DND-41 (cell line): ENCODE measurements around the gene SLC43A3.

Experiments
- ATAC-seq: fragments of 200-7000 bp; cut with Tn5 transposase; 3 replicates; pipeline ENCODE4 v1.9.1; 2021; ENCODE audit warnings: low read depth; ENCODE audit not compliant: insufficient read depth
- DNase-seq: peaks from one replicate; pipeline ENCODE4 v3.0.0-alpha.2; 2020
- H2AFZ ChIP-seq: 2 replicates; pipeline ENCODE4 v1.6.0; 2012; ENCODE audit warnings: low read depth, low read length
- H3K27ac ChIP-seq: 2 replicates; pipeline ENCODE4 v1.5.1; 2012; ENCODE audit warnings: low read length, inconsistent platforms
- H3K27me3 ChIP-seq: fragments of 200-600 bp; sonication (generic); 2 replicates; pipeline ENCODE4 v1.6.0; 2012; ENCODE audit warnings: low read length, mild to moderate bottlenecking, inconsistent platforms; ENCODE audit not compliant: insufficient read depth, poor library complexity
- H3K36me3 ChIP-seq: 2 replicates; pipeline ENCODE4 v1.5.1; 2012; ENCODE audit warnings: low read length, inconsistent platforms; ENCODE audit not compliant: insufficient read depth
- H3K4me1 ChIP-seq: 2 replicates; pipeline ENCODE4 v1.5.1; 2012; ENCODE audit warnings: mild to moderate bottlenecking, low read length; ENCODE audit not compliant: insufficient read depth
- H3K4me2 ChIP-seq: 2 replicates; pipeline ENCODE4 v1.6.0; 2012; ENCODE audit warnings: mild to moderate bottlenecking, moderate library complexity, low read length, inconsistent platforms; ENCODE audit not compliant: insufficient read depth
- H3K4me3 ChIP-seq, 2 experiments: fragments of 200-600 bp in 1 of 2; shearing (Covaris generic) in 1 of 2; 2 replicates each; pipeline ENCODE4 v1.5.1; 2012 to 2016; ENCODE audit warnings: inconsistent platforms in 2 of 2, low read length in 2 of 2, mild to moderate bottlenecking in 2 of 2, low read depth in 1 of 2, moderate library complexity in 1 of 2
- H3K79me2 ChIP-seq: 2 replicates; pipeline ENCODE4 v1.6.0; 2012; ENCODE audit warnings: low read length, inconsistent platforms; ENCODE audit not compliant: insufficient read depth
- H3K9ac ChIP-seq: 2 replicates; pipeline ENCODE4 v1.6.0; 2012; ENCODE audit warnings: low read depth, mild to moderate bottlenecking, inconsistent platforms, low read length, moderate library complexity
- H3K9me3 ChIP-seq: 2 replicates; pipeline ENCODE4 v1.5.1; 2012; ENCODE audit warnings: low read length, moderate library complexity, mild to moderate bottlenecking, inconsistent platforms; ENCODE audit not compliant: insufficient read depth, severe bottlenecking
- H4K20me1 ChIP-seq: 2 replicates; pipeline ENCODE4 v1.6.0; 2012; ENCODE audit warnings: low read length; ENCODE audit not compliant: insufficient read depth
- CTCF ChIP-seq: IDR thresholded peaks from 2 replicates; pipeline ENCODE4 v1.5.1; 2012; ENCODE audit warnings: borderline replicate concordance, low read length, moderate library complexity, mild to moderate bottlenecking; ENCODE audit not compliant: poor library complexity, severe bottlenecking; ENCODE audit errors: extremely low read depth
- EZH2 ChIP-seq: IDR thresholded peaks from 3 replicates; pipeline ENCODE4 v1.6.1; 2012; ENCODE audit warnings: borderline replicate concordance, low read depth, mild to moderate bottlenecking, moderate library complexity, low read length, inconsistent platforms; ENCODE audit not compliant: severe bottlenecking

Gene SLC43A3

DNA sequence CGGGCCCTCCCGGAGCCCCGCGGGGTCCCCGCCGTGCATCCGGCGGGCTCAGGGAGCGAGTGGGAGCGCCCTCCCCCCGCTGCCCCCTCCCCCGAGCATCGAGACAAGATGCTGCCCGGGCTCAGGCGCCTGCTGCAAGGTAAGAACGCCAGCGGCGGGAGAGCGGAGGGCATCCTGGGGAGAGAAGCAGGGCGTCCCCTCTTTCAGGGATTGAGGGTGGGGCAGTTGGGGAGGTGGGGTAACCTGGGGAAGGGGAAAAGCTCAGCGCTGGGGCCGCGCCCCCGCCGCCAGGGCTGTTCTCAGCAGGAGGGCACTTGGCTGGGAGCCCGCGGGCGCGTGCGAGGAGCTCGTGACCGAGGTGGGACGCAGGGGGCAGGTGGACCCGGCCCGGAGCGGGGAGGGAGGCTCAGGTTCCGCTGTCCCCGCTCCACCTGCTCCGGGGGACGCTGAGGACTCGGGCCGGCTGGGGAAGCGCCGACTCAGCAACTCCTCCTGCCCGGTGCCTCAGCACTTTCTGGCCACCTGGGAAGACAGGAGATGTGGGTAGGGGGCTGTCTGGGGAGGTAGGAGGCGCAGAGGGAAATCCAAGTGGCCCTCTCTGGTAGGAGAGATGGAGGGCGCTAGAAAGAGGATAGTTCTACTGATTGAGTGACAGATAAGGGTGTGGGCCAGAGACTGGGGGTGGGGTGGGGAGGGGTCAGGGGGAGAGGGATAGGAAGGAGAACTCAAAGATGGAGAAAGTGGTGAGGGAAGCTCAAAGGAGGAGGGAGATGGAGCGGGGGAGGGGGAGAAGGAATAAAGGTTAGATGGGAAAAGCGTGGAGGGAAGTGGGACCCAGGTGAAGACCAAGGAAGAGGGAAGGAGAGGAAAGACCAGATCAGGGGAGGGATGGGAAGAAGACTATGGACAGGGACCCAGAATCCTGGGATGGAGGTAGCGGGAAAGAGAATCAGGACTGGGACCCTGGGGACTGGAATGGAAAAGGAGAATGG lies 34.1 kb upstream of the SLC43A3 start:
- ATAC-seq (peak; percentile 8), DNase-seq (peak; percentile 47)
- H3K4me3 ChIP-seq, result peak overlapping the region; percentile 21 to 75; a peak in 3 of 4 replicates
- H3K36me3 ChIP-seq, result no peaks in the 10 kb centered on the region
- H3K27me3 ChIP-seq, result peaks cover 37% of the 10 kb centered on the region
- peaks cover 7% of the 10 kb centered on the region for H4K20me1 ChIP-seq
- H2AFZ ChIP-seq, result peak overlapping the region; percentile 81
- H3K27ac ChIP-seq, result no peak overlapping the region
- H3K4me1 ChIP-seq, result peaks cover 39% of the 10 kb centered on the region
- no peaks in the 10 kb centered on the region for H3K9me3 ChIP-seq
- H3K9ac ChIP-seq, result peak overlapping the region; percentile 59; the same call in 1 of the 2 replicates
- TF ChIP-seq EZH2, result peak; percentile 80
- no peak for TF ChIP-seq CTCF
- peak overlapping the region; percentile 88 for H3K4me2 ChIP-seq
- no peaks in the 10 kb centered on the region for H3K79me2 ChIP-seq

GRCh38 chr11:57460022-57460757 lies 33.3 kb upstream of the SLC43A3 start, which contains the start of gene RTN4RL2:
Gene RTN4RL2 (plus strand): TSS chr11:57460528. CDS start chr11:57460866, 338 bp downstream.
- Histone ChIP-seq H3K9ac (peak within 1 kb of the TSS; percentile 59), H3K27ac (no peak within 1 kb of the TSS), H3K27me3 (peaks cover 37% of the 10 kb centered on the region), H3K4me3 (peak within 1 kb of the TSS; percentile 21 to 75; a peak in 3 of 4 replicates), H3K9me3 (no peaks in the 10 kb centered on the region), H3K4me2 (peak within 1 kb of the TSS; percentile 88), H4K20me1 (peaks cover 7% of the 10 kb centered on the region), H2AFZ (peak within 1 kb of the TSS; percentile 81), H3K4me1 (peaks cover 39% of the 10 kb centered on the region), H3K36me3 (no peaks in the 10 kb centered on the region), H3K79me2 (no peaks in the 10 kb centered on the region)
- DNase-seq (peak; percentile 77), ATAC-seq (peak; percentile 76)
- TF ChIP-seq EZH2 (no peak), CTCF (peak; percentile 64)

DNA sequence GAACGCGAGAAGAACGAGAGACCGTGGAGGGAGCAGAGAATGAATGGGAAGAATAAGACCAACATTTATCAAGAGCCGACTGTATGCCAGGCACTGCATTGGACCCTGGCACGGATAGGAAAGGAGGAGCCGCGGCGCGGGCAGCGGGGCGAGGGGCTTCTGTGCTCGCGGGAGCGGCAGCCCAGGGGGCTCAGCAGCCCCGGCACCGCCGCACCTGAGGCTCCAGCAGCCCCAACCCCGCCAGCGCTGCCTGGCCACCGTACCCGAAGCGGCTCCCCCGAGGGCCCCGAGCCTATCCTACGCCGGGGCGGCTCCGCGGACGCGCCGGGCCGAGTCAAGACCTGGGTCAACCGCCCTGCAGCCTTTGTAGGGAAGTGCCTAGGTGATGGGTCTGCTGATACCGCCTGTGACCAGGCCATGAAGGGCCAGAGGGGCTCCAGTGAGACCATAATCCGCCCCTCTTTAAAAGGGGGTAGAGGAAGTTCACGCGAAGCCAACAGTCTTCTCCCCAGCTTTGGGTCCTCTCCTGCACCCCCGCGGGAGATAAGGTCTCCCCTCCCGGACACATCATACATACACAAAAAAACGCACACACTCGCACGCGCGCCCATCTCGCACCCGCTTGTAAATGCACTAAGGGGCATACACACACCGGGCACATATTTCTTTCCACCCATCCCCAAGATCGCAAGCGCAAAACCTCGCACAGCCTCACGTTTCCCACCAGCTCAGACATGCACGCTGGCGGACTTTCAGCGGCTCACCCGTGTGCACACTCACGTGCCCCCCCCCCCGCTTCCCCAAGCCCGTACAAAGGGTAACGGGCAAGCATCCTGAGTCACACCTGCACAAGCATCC lies 32.5 kb upstream of the SLC43A3 start:
- Histone ChIP-seq H3K4me2 (peak overlapping the region; percentile 88), H3K9ac (no peak overlapping the region; the same call in 1 of the 2 replicates), H3K27ac (no peak overlapping the region), H3K27me3 (peaks cover 37% of the 10 kb centered on the region), H3K4me1 (peaks cover 39% of the 10 kb centered on the region), H4K20me1 (peaks cover 7% of the 10 kb centered on the region), H3K4me3 (peak overlapping the region in 1 of 2 experiments; percentile 75; a peak in 3 of 4 replicates), H2AFZ (peak overlapping the region; percentile 81; the same call in 1 of the 2 replicates), H3K36me3 (no peaks in the 10 kb centered on the region), H3K9me3 (no peaks in the 10 kb centered on the region), H3K79me2 (no peaks in the 10 kb centered on the region)
- ATAC-seq (no peak), DNase-seq (peak; percentile 40)
- TF ChIP-seq EZH2 (peak; percentile 57), CTCF (no peak)
